ENCODE data around the gene RIMKLA.

Gene RIMKLA

GRCh38 chr1:42403880-42404400, 23.3 kb downstream of the RIMKLA start:
- TF ChIP-seq REST (IDR thresholded peaks at IDR 0.05; ENCODE audit: low read depth) (no peak), USF1 (IDR thresholded peaks at IDR 0.05) (no peak), CREB1 (IDR thresholded peaks at IDR 0.05; ENCODE audit: low read depth) (no peak), YY1 (IDR thresholded peaks at IDR 0.05; ENCODE audit: low read depth) (no peak), NFIC (IDR thresholded peaks at IDR 0.05) (no peak), TAF1 (IDR thresholded peaks at IDR 0.05; ENCODE audit: low read depth) (no peak), MAX (IDR thresholded peaks at IDR 0.05) (no peak), EGR1 (IDR thresholded peaks at IDR 0.05) (no peak), FOXM1 (IDR thresholded peaks at IDR 0.05; ENCODE audit: borderline replicate concordance, low read depth) (no peak), ZBTB7A (IDR thresholded peaks at IDR 0.05; ENCODE audit: low read depth) (no peak), CEBPB (IDR thresholded peaks at IDR 0.05) (no peak), RAD21 (IDR thresholded peaks at IDR 0.05; ENCODE audit: low read depth) (no peak; the same call in 1 of the 2 replicates), EP300 (IDR thresholded peaks at IDR 0.05; ENCODE audit: borderline replicate concordance) (no peak), TEAD4 (IDR thresholded peaks at IDR 0.05) (no peak), TCF12 (IDR thresholded peaks at IDR 0.05; ENCODE audit: low read depth) (no peak)

GRCh38 chr1:42414551-42415496, 34.2 kb downstream of the RIMKLA start:
- TF ChIP-seq RAD21 (IDR thresholded peaks at IDR 0.05; ENCODE audit: low read depth) (no peak), EP300 (IDR thresholded peaks at IDR 0.05; ENCODE audit: borderline replicate concordance) (no peak), TCF12 (IDR thresholded peaks at IDR 0.05; ENCODE audit: low read depth) (no peak), CEBPB (IDR thresholded peaks at IDR 0.05) (no peak), MAX (IDR thresholded peaks at IDR 0.05) (no peak), NFIC (IDR thresholded peaks at IDR 0.05) (no peak), CREB1 (IDR thresholded peaks at IDR 0.05; ENCODE audit: low read depth) (no peak), USF1 (IDR thresholded peaks at IDR 0.05) (no peak), ZBTB7A (IDR thresholded peaks at IDR 0.05; ENCODE audit: low read depth) (no peak), REST (IDR thresholded peaks at IDR 0.05; ENCODE audit: low read depth) (no peak), EGR1 (IDR thresholded peaks at IDR 0.05) (no peak), TEAD4 (IDR thresholded peaks at IDR 0.05) (no peak), YY1 (IDR thresholded peaks at IDR 0.05; ENCODE audit: low read depth) (no peak)

GRCh38 chr1:42417166-42417565, 36.6 kb downstream of the RIMKLA start:
- TF ChIP-seq CREB1 (IDR thresholded peaks at IDR 0.05; ENCODE audit: low read depth) = no peak
- no peak for TF ChIP-seq TEAD4 (IDR thresholded peaks at IDR 0.05)
- no peak for TF ChIP-seq RAD21 (IDR thresholded peaks at IDR 0.05; ENCODE audit: low read depth)
- no peak for TF ChIP-seq REST (IDR thresholded peaks at IDR 0.05; ENCODE audit: low read depth)
- TF ChIP-seq NFIC (IDR thresholded peaks at IDR 0.05) = no peak
- no peak for TF ChIP-seq YY1 (IDR thresholded peaks at IDR 0.05; ENCODE audit: low read depth)
- no peak for TF ChIP-seq ZBTB7A (IDR thresholded peaks at IDR 0.05; ENCODE audit: low read depth)
- no peak for TF ChIP-seq TAF1 (IDR thresholded peaks at IDR 0.05; ENCODE audit: low read depth)
- no peak for TF ChIP-seq USF1 (IDR thresholded peaks at IDR 0.05)
- no peak for TF ChIP-seq EGR1 (IDR thresholded peaks at IDR 0.05)
- no peak for TF ChIP-seq EP300 (IDR thresholded peaks at IDR 0.05; ENCODE audit: borderline replicate concordance)
- TF ChIP-seq CEBPB (IDR thresholded peaks at IDR 0.05) = no peak
- no peak for TF ChIP-seq TCF12 (IDR thresholded peaks at IDR 0.05; ENCODE audit: low read depth)
- TF ChIP-seq FOXM1 (IDR thresholded peaks at IDR 0.05; ENCODE audit: borderline replicate concordance, low read depth) = no peak
- TF ChIP-seq MAX (IDR thresholded peaks at IDR 0.05) = no peak

All from Ishikawa (cell line).